ENCODE measurements around the gene GNAO1. TPM values are rescaled to one million over a fixed set of nuclear protein-coding genes. Genes with fewer than 3 reads are reported as not detected.

The GNAO1 gene
- total RNA-seq, 1 donor from 2014 or later, result not detected

- Histone ChIP-seq H3K27me3 (ENCODE audit: control insufficient read depth, insufficient read depth, low read length) (no peaks in the 10 kb centered on the region), H3K4me3 (ENCODE audit: low read depth, low read length) (no peak overlapping the region), H3K36me3 (ENCODE audit: control insufficient read depth, insufficient read depth, low read length) (no peaks in the 10 kb centered on the region)
- DNase-seq (ENCODE audit: low read depth) (no peak), FAIRE-seq (no peak)
- TF ChIP-seq CTCF (IDR thresholded peaks at IDR 0.05; ENCODE audit: insufficient read depth, low read length, severe bottlenecking), result no peak
These were observed 115.6 kb downstream of the GNAO1 start for GRCh38 chr16:56306690-56307533.

- H3K36me3 ChIP-seq (ENCODE audit: control insufficient read depth, insufficient read depth, low read length), result no peaks in the 10 kb centered on the region
- no peak overlapping the region for H3K4me3 ChIP-seq (ENCODE audit: low read depth, low read length)
- DNase-seq (ENCODE audit: low read depth), result no peak
- no peak for FAIRE-seq
- no peak for TF ChIP-seq CTCF (IDR thresholded peaks at IDR 0.05; ENCODE audit: insufficient read depth, low read length, severe bottlenecking)
- no peaks in the 10 kb centered on the region for H3K27me3 ChIP-seq (ENCODE audit: control insufficient read depth, insufficient read depth, low read length)
These were observed 116.2 kb downstream of the GNAO1 start for GRCh38 chr16:56307534-56307873.

- Histone ChIP-seq H3K36me3 (ENCODE audit: control insufficient read depth, insufficient read depth, low read length) (no peaks in the 10 kb centered on the region), H3K27me3 (ENCODE audit: control insufficient read depth, insufficient read depth, low read length) (no peaks in the 10 kb centered on the region), H3K4me3 (ENCODE audit: low read depth, low read length) (no peak overlapping the region)
- FAIRE-seq (no peak), DNase-seq (ENCODE audit: low read depth) (no peak)
- TF ChIP-seq CTCF (IDR thresholded peaks at IDR 0.05; ENCODE audit: insufficient read depth, low read length, severe bottlenecking), result no peak
These were observed 117.7 kb downstream of the GNAO1 start for GRCh38 chr16:56309008-56309407.

- TF ChIP-seq CTCF (IDR thresholded peaks at IDR 0.05; ENCODE audit: insufficient read depth, low read length, severe bottlenecking), result no peak
- H3K27me3 ChIP-seq (ENCODE audit: control insufficient read depth, insufficient read depth, low read length), result no peaks in the 10 kb centered on the region
- DNase-seq (ENCODE audit: low read depth), result no peak
- FAIRE-seq, result no peak
- no peaks in the 10 kb centered on the region for H3K36me3 ChIP-seq (ENCODE audit: control insufficient read depth, insufficient read depth, low read length)
- no peak overlapping the region for H3K4me3 ChIP-seq (ENCODE audit: low read depth, low read length)
These were observed 119.4 kb downstream of the GNAO1 start for GRCh38 chr16:56310690-56311089.

- no peaks in the 10 kb centered on the region for H3K36me3 ChIP-seq (ENCODE audit: control insufficient read depth, insufficient read depth, low read length)
- no peak for DNase-seq (ENCODE audit: low read depth)
- no peak overlapping the region for H3K4me3 ChIP-seq (ENCODE audit: low read depth, low read length)
- no peak for TF ChIP-seq CTCF (IDR thresholded peaks at IDR 0.05; ENCODE audit: insufficient read depth, low read length, severe bottlenecking)
- no peaks in the 10 kb centered on the region for H3K27me3 ChIP-seq (ENCODE audit: control insufficient read depth, insufficient read depth, low read length)
- FAIRE-seq, result no peak
These were observed 120.1 kb downstream of the GNAO1 start for GRCh38 chr16:56311208-56312027.

Data from bronchial epithelial cell (primary cell).